ENCODE measurements around the gene CCDC158.

DNA sequence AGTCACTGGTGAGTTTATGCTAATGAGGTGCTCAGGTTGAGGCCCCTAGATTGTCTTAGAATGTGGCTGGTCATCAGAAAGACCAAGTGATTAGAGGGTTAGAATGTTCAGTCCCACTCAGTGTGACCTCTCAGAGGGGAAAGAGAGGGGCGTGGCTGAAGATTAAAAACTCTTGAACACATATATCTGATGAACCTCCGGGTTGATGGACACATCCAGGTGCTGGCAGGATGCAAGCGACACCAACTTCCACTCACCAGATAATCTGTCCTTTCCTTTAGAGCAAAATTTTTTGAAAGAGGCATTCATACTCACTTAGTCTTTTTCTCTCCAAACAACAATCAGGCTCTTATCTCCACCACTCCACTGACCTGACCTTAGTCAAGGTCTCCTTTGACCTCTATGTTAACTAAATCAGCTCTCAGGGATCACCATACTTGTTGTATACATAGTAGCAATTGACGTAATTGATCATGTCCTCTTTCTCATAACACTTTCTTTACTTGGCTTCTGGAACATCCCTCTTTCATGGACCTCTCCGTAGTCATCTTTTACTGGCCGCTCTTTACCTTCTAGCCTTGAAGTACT is 155.2 kb downstream of the CCDC158 start:
- TF ChIP-seq, protein P1, sequence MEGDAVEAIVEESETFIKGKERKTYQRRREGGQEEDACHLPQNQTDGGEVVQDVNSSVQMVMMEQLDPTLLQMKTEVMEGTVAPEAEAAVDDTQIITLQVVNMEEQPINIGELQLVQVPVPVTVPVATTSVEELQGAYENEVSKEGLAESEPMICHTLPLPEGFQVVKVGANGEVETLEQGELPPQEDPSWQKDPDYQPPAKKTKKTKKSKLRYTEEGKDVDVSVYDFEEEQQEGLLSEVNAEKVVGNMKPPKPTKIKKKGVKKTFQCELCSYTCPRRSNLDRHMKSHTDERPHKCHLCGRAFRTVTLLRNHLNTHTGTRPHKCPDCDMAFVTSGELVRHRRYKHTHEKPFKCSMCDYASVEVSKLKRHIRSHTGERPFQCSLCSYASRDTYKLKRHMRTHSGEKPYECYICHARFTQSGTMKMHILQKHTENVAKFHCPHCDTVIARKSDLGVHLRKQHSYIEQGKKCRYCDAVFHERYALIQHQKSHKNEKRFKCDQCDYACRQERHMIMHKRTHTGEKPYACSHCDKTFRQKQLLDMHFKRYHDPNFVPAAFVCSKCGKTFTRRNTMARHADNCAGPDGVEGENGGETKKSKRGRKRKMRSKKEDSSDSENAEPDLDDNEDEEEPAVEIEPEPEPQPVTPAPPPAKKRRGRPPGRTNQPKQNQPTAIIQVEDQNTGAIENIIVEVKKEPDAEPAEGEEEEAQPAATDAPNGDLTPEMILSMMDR (IDR thresholded peaks at IDR 0.05): no peak
- TF ChIP-seq POLR2A (IDR thresholded peaks at IDR 0.05): no peak

Measured in ovary (tissue), 3 donors.